Kidney epithelial cell (primary cell): ENCODE data around the gene ANAPC2. TPM values are rescaled to one million over a fixed set of nuclear protein-coding genes. Genes with fewer than 3 reads are reported as not detected.

Experiments used
- DNase-seq: peaks from one replicate; pipeline ENCODE4 v3.0.0-alpha.2; 2010; ENCODE audit warnings: low read depth
- H3K27me3 ChIP-seq: 2 replicates; pipeline ENCODE4 v1.6.0; 2011; ENCODE audit warnings: low read length; ENCODE audit not compliant: control insufficient read depth, insufficient read depth
- H3K36me3 ChIP-seq: 2 replicates; pipeline ENCODE4 v1.5.1; 2011; ENCODE audit warnings: low read length; ENCODE audit not compliant: control insufficient read depth, insufficient read depth
- H3K4me3 ChIP-seq: 2 replicates; pipeline ENCODE4 v1.5.1; 2011; ENCODE audit warnings: low read depth, mild to moderate bottlenecking, control low read depth, low read length
- total RNA-seq: library from RNA; depleted of rRNA; stranded (reverse); fragments of >200 nt; gene quantifications from 2 replicates; pipeline ENCODE4 v1.2.3, GENCODE V29; 2015
- TF ChIP-seq, protein P1 (sequence below): IDR thresholded peaks from 2 replicates; pipeline ENCODE4 v1.5.1; 2011; ENCODE audit warnings: mild to moderate bottlenecking, moderate library complexity, low read length, control low read depth, inconsistent platforms; ENCODE audit not compliant: insufficient read depth, poor library complexity, severe bottlenecking

The ANAPC2 gene
- total RNA-seq, 1 donor from 2014 or later = 18.8 TPM

DNA sequence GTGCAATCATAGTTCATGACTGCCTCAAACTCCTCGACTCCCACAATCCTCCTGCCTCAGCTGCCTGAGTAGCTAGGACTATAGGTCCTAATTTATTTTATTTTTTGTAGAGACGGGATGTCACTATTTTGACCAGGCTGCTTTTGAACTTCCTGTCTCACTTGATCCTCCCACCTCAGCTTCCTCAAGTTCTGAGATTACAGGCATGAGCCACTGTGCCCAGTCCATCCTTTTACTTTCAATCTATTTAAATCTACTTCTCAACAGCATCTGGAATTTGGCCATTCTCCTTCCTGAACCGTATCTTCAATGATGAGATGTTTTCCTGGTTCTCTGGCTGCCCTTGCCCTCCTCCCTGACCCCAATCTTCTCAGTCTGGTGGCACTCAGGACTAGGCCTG is 61.6 kb downstream of the ANAPC2 start:
- no peaks in the 10 kb centered on the region for H3K36me3 ChIP-seq
- no peak overlapping the region for H3K4me3 ChIP-seq
- DNase-seq = no peak
- TF ChIP-seq, protein P1, sequence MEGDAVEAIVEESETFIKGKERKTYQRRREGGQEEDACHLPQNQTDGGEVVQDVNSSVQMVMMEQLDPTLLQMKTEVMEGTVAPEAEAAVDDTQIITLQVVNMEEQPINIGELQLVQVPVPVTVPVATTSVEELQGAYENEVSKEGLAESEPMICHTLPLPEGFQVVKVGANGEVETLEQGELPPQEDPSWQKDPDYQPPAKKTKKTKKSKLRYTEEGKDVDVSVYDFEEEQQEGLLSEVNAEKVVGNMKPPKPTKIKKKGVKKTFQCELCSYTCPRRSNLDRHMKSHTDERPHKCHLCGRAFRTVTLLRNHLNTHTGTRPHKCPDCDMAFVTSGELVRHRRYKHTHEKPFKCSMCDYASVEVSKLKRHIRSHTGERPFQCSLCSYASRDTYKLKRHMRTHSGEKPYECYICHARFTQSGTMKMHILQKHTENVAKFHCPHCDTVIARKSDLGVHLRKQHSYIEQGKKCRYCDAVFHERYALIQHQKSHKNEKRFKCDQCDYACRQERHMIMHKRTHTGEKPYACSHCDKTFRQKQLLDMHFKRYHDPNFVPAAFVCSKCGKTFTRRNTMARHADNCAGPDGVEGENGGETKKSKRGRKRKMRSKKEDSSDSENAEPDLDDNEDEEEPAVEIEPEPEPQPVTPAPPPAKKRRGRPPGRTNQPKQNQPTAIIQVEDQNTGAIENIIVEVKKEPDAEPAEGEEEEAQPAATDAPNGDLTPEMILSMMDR = no peak
- H3K27me3 ChIP-seq = no peaks in the 10 kb centered on the region

Other genes with a start within 250 kb of the ANAPC2 start
- gene FBXW5, start 243.8 kb downstream of the ANAPC2 start, total RNA-seq = 174 and 222 TPM in 2 replicates
- gene C8G, start 243.3 kb downstream of the ANAPC2 start, total RNA-seq = not detected in 2 replicates
- 1.2 TPM in 1 of 2 replicates, not detected in the other for gene LCN12, start 236.3 kb downstream of the ANAPC2 start, total RNA-seq
- 2.0 and 3.8 TPM in 2 replicates for gene PTGDS, start 211.1 kb downstream of the ANAPC2 start, total RNA-seq
- not detected in 2 replicates for gene LCNL1, start 205.6 kb downstream of the ANAPC2 start, total RNA-seq
- gene PAXX, start 196.1 kb downstream of the ANAPC2 start, total RNA-seq = 42.2 and 46.8 TPM in 2 replicates
- 0.75 TPM in 1 of 2 replicates, not detected in the other for gene CLIC3, start 192.0 kb downstream of the ANAPC2 start, total RNA-seq
- 5.3 and 15.4 TPM in 2 replicates for gene ABCA2, start 160.3 kb downstream of the ANAPC2 start, total RNA-seq
- not detected in 2 replicates for gene FUT7, start 156.5 kb downstream of the ANAPC2 start, total RNA-seq
- gene NPDC1, start 142.4 kb downstream of the ANAPC2 start, total RNA-seq = 58.3 and 76.1 TPM in 2 replicates
- gene ENTPD2, start 134.5 kb downstream of the ANAPC2 start, total RNA-seq = 0.21 TPM in 1 of 2 replicates, not detected in the other
- gene SAPCD2, start 118.0 kb downstream of the ANAPC2 start, total RNA-seq = 5.3 and 5.8 TPM in 2 replicates
- 9.7 and 11.7 TPM in 2 replicates for gene UAP1L1, start 111.0 kb downstream of the ANAPC2 start, total RNA-seq
- 76.8 and 80.3 TPM in 2 replicates for gene MAN1B1, start 101.6 kb downstream of the ANAPC2 start, total RNA-seq
- gene DPP7, start 73.8 kb downstream of the ANAPC2 start, total RNA-seq = 116 and 137 TPM in 2 replicates
- 0.04 TPM in 1 of 2 replicates, not detected in the other for gene GRIN1, start 49.4 kb downstream of the ANAPC2 start, total RNA-seq
- not detected in 2 replicates for gene LRRC26, start 18.5 kb downstream of the ANAPC2 start, total RNA-seq
- not detected in 2 replicates for gene TMEM210, start 16.5 kb downstream of the ANAPC2 start, total RNA-seq
- 91.4 and 95.1 TPM in 2 replicates for gene SSNA1, start 116 bp upstream of the ANAPC2 start, total RNA-seq
- 15.2 and 20.1 TPM in 2 replicates for gene TPRN, start 12.2 kb upstream of the ANAPC2 start, total RNA-seq
- gene TMEM203, start 17.1 kb upstream of the ANAPC2 start, total RNA-seq = 39.2 and 40.3 TPM in 2 replicates
- gene NDOR1, start 17.1 kb upstream of the ANAPC2 start, total RNA-seq = 19.1 and 28.6 TPM in 2 replicates
- gene RNF208, start 33.7 kb upstream of the ANAPC2 start, total RNA-seq = 3.1 and 4.2 TPM in 2 replicates
- 2.1 and 3.8 TPM in 2 replicates for gene CYSRT1, start 36.6 kb upstream of the ANAPC2 start, total RNA-seq
- gene RNF224, start 38.9 kb upstream of the ANAPC2 start, total RNA-seq = not detected in 2 replicates
- gene SLC34A3, start 42.3 kb upstream of the ANAPC2 start, total RNA-seq = 0.25 TPM in 1 of 2 replicates, not detected in the other
- gene TUBB4B, start 52.7 kb upstream of the ANAPC2 start, total RNA-seq = 262 and 275 TPM in 2 replicates
- not detected in 2 replicates for gene STPG3, start 62.7 kb upstream of the ANAPC2 start, total RNA-seq
- 47.3 and 67.0 TPM in 2 replicates for gene NELFB, start 66.8 kb upstream of the ANAPC2 start, total RNA-seq
- gene TOR4A, start 89.2 kb upstream of the ANAPC2 start, total RNA-seq = 33.5 and 50.3 TPM in 2 replicates
- gene NRARP, start 113.7 kb upstream of the ANAPC2 start, total RNA-seq = 8.4 and 11.4 TPM in 2 replicates
- gene EXD3, start 234.6 kb upstream of the ANAPC2 start, total RNA-seq = 8.6 and 13.3 TPM in 2 replicates
- 0.84 and 1.8 TPM in 2 replicates for gene NOXA1, start 234.8 kb upstream of the ANAPC2 start, total RNA-seq